HL-60/S4 (cell line): ENCODE results near the gene SEPTIN6.

Source experiments
- in situ Hi-C: fragments of 300-500 bp; cut with MboI; formaldehyde crosslinking; loops from 2 replicates; pipeline ENCODE4 v1.14.3; 2022; ENCODE audit warnings: low sequenced_read_pairs

Gene SEPTIN6

GRCh38 chrX:119693040-119693995 is at the start of gene SEPTIN6:
Gene SEPTIN6, minus strand, starts transcription at chrX:119693168. Its CDS starts 63 bp downstream, at chrX:119693105.
- in situ Hi-C loops: no loop called here

GRCh38 chrX:119738742-119739141 is 45.8 kb upstream of the SEPTIN6 start:
- in situ Hi-C loops: loop anchor here (25.0 kb wide), 1 partner anchor 226 kb away; no protein-coding TSS in a partner anchor

GRCh38 chrX:119736206-119736764 is 43.3 kb upstream of the SEPTIN6 start:
- in situ Hi-C loops: loop anchor here (25.0 kb wide), 1 partner anchor 224 kb away; no protein-coding TSS in a partner anchor

- in situ Hi-C loops: loop anchor here (25.0 kb wide), 1 partner anchor 223 kb away; no protein-coding TSS in a partner anchor
These were observed 42.5 kb upstream of the SEPTIN6 start for GRCh38 chrX:119735467-119735866.

- in situ Hi-C loops: loop anchor here (25.0 kb wide), 1 partner anchor 223 kb away; no protein-coding TSS in a partner anchor
These were observed 42.0 kb upstream of the SEPTIN6 start for GRCh38 chrX:119734897-119735339.

- in situ Hi-C loops: loop anchor here (25.0 kb wide), 1 partner anchor 217 kb away; no protein-coding TSS in a partner anchor
These were observed 36.6 kb upstream of the SEPTIN6 start for GRCh38 chrX:119729408-119730201.

- in situ Hi-C loops: loop anchor here (25.0 kb wide), 1 partner anchor 216 kb away; no protein-coding TSS in a partner anchor
These were observed 35.5 kb upstream of the SEPTIN6 start for GRCh38 chrX:119728487-119728886.

- in situ Hi-C loops: loop anchor here (25.0 kb wide), 1 partner anchor 215 kb away; no protein-coding TSS in a partner anchor
These were observed 34.1 kb upstream of the SEPTIN6 start for GRCh38 chrX:119726900-119727555.

- in situ Hi-C loops: no loop called here
These were observed 29.0 kb upstream of the SEPTIN6 start for GRCh38 chrX:119721926-119722325.

- in situ Hi-C loops: no loop called here
These were observed 28.5 kb upstream of the SEPTIN6 start for GRCh38 chrX:119721487-119721886.

- in situ Hi-C loops: no loop called here
These were observed 16.7 kb upstream of the SEPTIN6 start for GRCh38 chrX:119709630-119710029.

GRCh38 chrX:119708936-119709335 is 16.0 kb upstream of the SEPTIN6 start:
- in situ Hi-C loops: no loop called here

- in situ Hi-C loops: no loop called here
These were observed 13.6 kb upstream of the SEPTIN6 start for GRCh38 chrX:119706616-119707015.

GRCh38 chrX:119698845-119699244 is 5.9 kb upstream of the SEPTIN6 start:
- in situ Hi-C loops: no loop called here

GRCh38 chrX:119696251-119696890 is 3.4 kb upstream of the SEPTIN6 start:
- in situ Hi-C loops: no loop called here

- in situ Hi-C loops: no loop called here
These were observed 2.6 kb upstream of the SEPTIN6 start for GRCh38 chrX:119695535-119696050.

- in situ Hi-C loops: no loop called here
These were observed 1.9 kb upstream of the SEPTIN6 start for GRCh38 chrX:119694601-119695534.

- in situ Hi-C loops: no loop called here
These were observed 1.1 kb upstream of the SEPTIN6 start for GRCh38 chrX:119693996-119694451.
